HG03135 (cell line): ENCODE measurements around the gene ZBTB22.

Source experiments
- ATAC-seq: cut with Tn5 transposase; IDR thresholded peaks from one replicate; pipeline ENCODE4 v1.9.1; 2021; ENCODE audit warnings: mild to moderate bottlenecking, moderate library complexity; ENCODE audit not compliant: unreplicated experiment

Gene ZBTB22

GRCh38 chr6:33329058-33329457 lies 11.5 kb upstream of the ZBTB22 start:
- no peak for ATAC-seq

GRCh38 chr6:33324125-33324524 lies 6.6 kb upstream of the ZBTB22 start:
- no peak for ATAC-seq

- ATAC-seq: peak; percentile 15
These were observed 6.0 kb upstream of the ZBTB22 start for GRCh38 chr6:33323623-33323948.

GRCh38 chr6:33321227-33321626 lies 3.7 kb upstream of the ZBTB22 start:
- no peak for ATAC-seq

GRCh38 chr6:33320315-33321181 lies 3.0 kb upstream of the ZBTB22 start:
- no peak for ATAC-seq

- ATAC-seq: no peak
These were observed 2.4 kb upstream of the ZBTB22 start for GRCh38 chr6:33319939-33320314.

GRCh38 chr6:33318426-33319073 lies 1.0 kb upstream of the ZBTB22 start:
- ATAC-seq: no peak

- no peak for ATAC-seq
These were observed 200 bp downstream of the ZBTB22 start for GRCh38 chr6:33317419-33317668.

GRCh38 chr6:33316603-33317418 lies 733 bp downstream of the ZBTB22 start:
- no peak for ATAC-seq

- no peak for ATAC-seq
These were observed 1.5 kb downstream of the ZBTB22 start for GRCh38 chr6:33315793-33316602.

GRCh38 chr6:33314943-33315792 lies 2.4 kb downstream of the ZBTB22 start:
- no peak for ATAC-seq

- ATAC-seq: no peak
These were observed 3.0 kb downstream of the ZBTB22 start for GRCh38 chr6:33314515-33314942.

- peak; percentile 29 for ATAC-seq
These were observed 3.6 kb downstream of the ZBTB22 start, which contains the start of gene TAPBP for GRCh38 chr6:33313709-33314514. Gene TAPBP (minus strand): TSS chr6:33314078. CDS start chr6:33314041, 37 bp downstream.

GRCh38 chr6:33313105-33313708 lies 4.3 kb downstream of the ZBTB22 start:
- ATAC-seq: peak; percentile 4

GRCh38 chr6:33312361-33313104 lies 5.0 kb downstream of the ZBTB22 start:
- ATAC-seq: no peak

GRCh38 chr6:33306356-33306755 lies 11.2 kb downstream of the ZBTB22 start:
- ATAC-seq: no peak

- no peak for ATAC-seq
These were observed 12.5 kb downstream of the ZBTB22 start for GRCh38 chr6:33305052-33305451.

- ATAC-seq: no peak
These were observed 13.3 kb downstream of the ZBTB22 start for GRCh38 chr6:33304216-33304615.
